Measurements from ENCODE around the gene PLA2G4A. TPM values are rescaled to one million over a fixed set of nuclear protein-coding genes. Genes with fewer than 3 reads are reported as not detected.

Gene PLA2G4A
- total RNA-seq, 1 experiment from 2014 or later: 0.39 TPM

DNA sequence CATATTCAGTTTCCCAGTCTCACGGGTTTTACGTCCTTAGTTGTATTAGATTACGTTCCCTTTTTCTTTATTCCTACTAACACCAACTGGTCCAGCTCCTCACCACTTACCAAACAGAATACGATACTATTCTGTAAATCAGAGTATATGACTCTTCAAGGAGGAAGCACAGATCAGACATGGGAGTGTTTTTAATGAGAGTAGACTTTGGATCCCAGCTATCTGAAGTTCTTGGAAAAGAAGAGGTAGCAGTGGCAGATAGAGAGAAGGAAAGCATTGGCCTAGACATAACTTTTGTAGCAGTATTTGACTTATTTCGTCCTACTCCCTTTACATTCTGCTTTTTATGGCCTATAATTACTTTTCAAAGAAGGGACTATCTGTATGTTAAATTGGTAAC lies 24.1 kb upstream of the PLA2G4A start:
- Histone ChIP-seq H3K4me1 (ENCODE audit: insufficient read depth, low read length) (no peaks in the 10 kb centered on the region), H2AFZ (ENCODE audit: low read length) (no peak overlapping the region), H4K91ac (ENCODE audit: insufficient read length, low read depth, low read length) (no peak overlapping the region), H3K23me2 (ENCODE audit: insufficient read length, low read depth, low read length, poor library complexity, severe bottlenecking) (no peaks in the 10 kb centered on the region), H3K27ac (ENCODE audit: insufficient read length, low read depth, low read length) (no peak overlapping the region), H2BK20ac (ENCODE audit: low read depth, low read length, poor library complexity, severe bottlenecking) (no peak overlapping the region), H2BK12ac (ENCODE audit: insufficient read length, low read depth, low read length) (no peak overlapping the region), H3K4ac (ENCODE audit: low read depth, low read length) (no peak overlapping the region), H2BK15ac (ENCODE audit: low read depth, low read length) (no peak overlapping the region), H3K27me3 (ENCODE audit: insufficient read depth, low read length) (no peaks in the 10 kb centered on the region), H3K79me1 (ENCODE audit: insufficient read depth, low read depth, low read length, poor library complexity, severe bottlenecking) (no peaks in the 10 kb centered on the region), H3K56ac (ENCODE audit: insufficient read length, low read depth, low read length) (no peak overlapping the region), H3K23ac (ENCODE audit: insufficient read length, low read depth, low read length) (no peak overlapping the region), H3K18ac (ENCODE audit: insufficient read length, low read depth, low read length) (no peak overlapping the region), H2BK5ac (ENCODE audit: insufficient read length, low read length) (no peak overlapping the region), H2BK120ac (ENCODE audit: low read depth, low read length, poor library complexity, severe bottlenecking) (no peak overlapping the region), H3K4me2 (ENCODE audit: insufficient read depth, insufficient read length, low read length) (no peak overlapping the region), H2AK5ac (ENCODE audit: insufficient read length, low read length) (no peak overlapping the region), H4K20me1 (ENCODE audit: control insufficient read depth, insufficient read depth, insufficient read length) (no peaks in the 10 kb centered on the region), H3K9ac (ENCODE audit: extremely low read depth, insufficient read length, low read length) (no peak overlapping the region), H3K79me2 (ENCODE audit: insufficient read depth, low read length) (no peaks in the 10 kb centered on the region), H3T11ph (ENCODE audit: low read length) (no peak overlapping the region), H3K14ac (ENCODE audit: insufficient read depth, low read length) (no peak overlapping the region), H3K9me3 (ENCODE audit: control insufficient read depth, low read depth, low read length) (no peaks in the 10 kb centered on the region), H4K8ac (replicated peaks; ENCODE audit: insufficient read length, low read depth, low read length) (no peak overlapping the region), H4K5ac (ENCODE audit: insufficient read length, low read depth, low read length) (no peak overlapping the region)
- WGBS (ENCODE audit: extremely low coverage, insufficient read length, low lambda C conversion rate): no CpG with 5 or more reads among the region's 5 CpGs
- Mint-ChIP-seq H3K4me1 (0 out of 4 replicates have a peak, but pooled peaks cover 0 to 3% of the 10 kb centered on the region in 2 experiments), H3K36me3 (ENCODE audit: insufficient read depth in 1 of 3, low read depth in 3 of 3) (no peaks in the 10 kb centered on the region), H3K27ac (no peak overlapping the region), H3K9me3 (no peaks in the 10 kb centered on the region), H3K27me3 (ENCODE audit: low read depth) (no peaks in the 10 kb centered on the region), H3K4me3 (no peak overlapping the region)
- DNase-seq: no peak
- TF ChIP-seq, protein P1, sequence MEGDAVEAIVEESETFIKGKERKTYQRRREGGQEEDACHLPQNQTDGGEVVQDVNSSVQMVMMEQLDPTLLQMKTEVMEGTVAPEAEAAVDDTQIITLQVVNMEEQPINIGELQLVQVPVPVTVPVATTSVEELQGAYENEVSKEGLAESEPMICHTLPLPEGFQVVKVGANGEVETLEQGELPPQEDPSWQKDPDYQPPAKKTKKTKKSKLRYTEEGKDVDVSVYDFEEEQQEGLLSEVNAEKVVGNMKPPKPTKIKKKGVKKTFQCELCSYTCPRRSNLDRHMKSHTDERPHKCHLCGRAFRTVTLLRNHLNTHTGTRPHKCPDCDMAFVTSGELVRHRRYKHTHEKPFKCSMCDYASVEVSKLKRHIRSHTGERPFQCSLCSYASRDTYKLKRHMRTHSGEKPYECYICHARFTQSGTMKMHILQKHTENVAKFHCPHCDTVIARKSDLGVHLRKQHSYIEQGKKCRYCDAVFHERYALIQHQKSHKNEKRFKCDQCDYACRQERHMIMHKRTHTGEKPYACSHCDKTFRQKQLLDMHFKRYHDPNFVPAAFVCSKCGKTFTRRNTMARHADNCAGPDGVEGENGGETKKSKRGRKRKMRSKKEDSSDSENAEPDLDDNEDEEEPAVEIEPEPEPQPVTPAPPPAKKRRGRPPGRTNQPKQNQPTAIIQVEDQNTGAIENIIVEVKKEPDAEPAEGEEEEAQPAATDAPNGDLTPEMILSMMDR (conservative IDR thresholded peaks at IDR 0.05): no peak
